Activated CD4-positive, alpha-beta T cell treated with anti-CD3 and anti-CD28 coated beads, Interleukin-2, amount 50 U/mL, for 1 hour (primary cell): ENCODE data around the gene NTRK2.

Experiments
- DNase-seq: peaks from one replicate; pipeline ENCODE4 v3.0.0-alpha.2; 2020

NTRK2 gene

GRCh38 chr9:84823421-84824271 lies 154.1 kb downstream of the NTRK2 start:
- DNase-seq: no peak

- no peak for DNase-seq
These were observed 157.8 kb downstream of the NTRK2 start for GRCh38 chr9:84827216-84827765.

- no peak for DNase-seq
These were observed 158.5 kb downstream of the NTRK2 start for GRCh38 chr9:84828046-84828445.

GRCh38 chr9:84829471-84829870 lies 159.9 kb downstream of the NTRK2 start:
- DNase-seq: no peak

- no peak for DNase-seq
These were observed 160.6 kb downstream of the NTRK2 start for GRCh38 chr9:84829997-84830696.

- DNase-seq: no peak
These were observed 161.8 kb downstream of the NTRK2 start for GRCh38 chr9:84831377-84831776.

GRCh38 chr9:84832453-84832852 lies 162.9 kb downstream of the NTRK2 start:
- no peak for DNase-seq

GRCh38 chr9:84834426-84834825 lies 164.9 kb downstream of the NTRK2 start:
- DNase-seq: no peak

GRCh38 chr9:84835745-84836144 lies 166.2 kb downstream of the NTRK2 start:
- DNase-seq: no peak

- no peak for DNase-seq
These were observed 169.3 kb downstream of the NTRK2 start for GRCh38 chr9:84838879-84839278.

GRCh38 chr9:84839541-84839940 lies 170.0 kb downstream of the NTRK2 start:
- no peak for DNase-seq

GRCh38 chr9:84841931-84842330 lies 172.4 kb downstream of the NTRK2 start:
- DNase-seq: no peak

GRCh38 chr9:84843175-84843824 lies 173.8 kb downstream of the NTRK2 start:
- DNase-seq: no peak

- no peak for DNase-seq
These were observed 176.7 kb downstream of the NTRK2 start for GRCh38 chr9:84845956-84846900.

- no peak for DNase-seq
These were observed 177.4 kb downstream of the NTRK2 start for GRCh38 chr9:84846906-84847305.

- DNase-seq: no peak
These were observed 179.5 kb downstream of the NTRK2 start for GRCh38 chr9:84849049-84849448.

GRCh38 chr9:84850830-84851392 lies 181.4 kb downstream of the NTRK2 start:
- DNase-seq: no peak

GRCh38 chr9:84851935-84852585 lies 182.5 kb downstream of the NTRK2 start:
- no peak for DNase-seq

- DNase-seq: no peak
These were observed 183.2 kb downstream of the NTRK2 start for GRCh38 chr9:84852617-84853301.

GRCh38 chr9:84856181-84856632 lies 186.7 kb downstream of the NTRK2 start:
- DNase-seq: no peak

- no peak for DNase-seq
These were observed 187.7 kb downstream of the NTRK2 start for GRCh38 chr9:84857211-84857610.
